ENCODE measurements around the gene CACNG4. TPM values are rescaled to one million over a fixed set of nuclear protein-coding genes. Genes with fewer than 3 reads are reported as not detected.

CACNG4 gene
- 2.3 and 2.4 TPM in 2 replicates for total RNA-seq (2014; rRNA removed; shearing (Covaris generic))

DNA sequence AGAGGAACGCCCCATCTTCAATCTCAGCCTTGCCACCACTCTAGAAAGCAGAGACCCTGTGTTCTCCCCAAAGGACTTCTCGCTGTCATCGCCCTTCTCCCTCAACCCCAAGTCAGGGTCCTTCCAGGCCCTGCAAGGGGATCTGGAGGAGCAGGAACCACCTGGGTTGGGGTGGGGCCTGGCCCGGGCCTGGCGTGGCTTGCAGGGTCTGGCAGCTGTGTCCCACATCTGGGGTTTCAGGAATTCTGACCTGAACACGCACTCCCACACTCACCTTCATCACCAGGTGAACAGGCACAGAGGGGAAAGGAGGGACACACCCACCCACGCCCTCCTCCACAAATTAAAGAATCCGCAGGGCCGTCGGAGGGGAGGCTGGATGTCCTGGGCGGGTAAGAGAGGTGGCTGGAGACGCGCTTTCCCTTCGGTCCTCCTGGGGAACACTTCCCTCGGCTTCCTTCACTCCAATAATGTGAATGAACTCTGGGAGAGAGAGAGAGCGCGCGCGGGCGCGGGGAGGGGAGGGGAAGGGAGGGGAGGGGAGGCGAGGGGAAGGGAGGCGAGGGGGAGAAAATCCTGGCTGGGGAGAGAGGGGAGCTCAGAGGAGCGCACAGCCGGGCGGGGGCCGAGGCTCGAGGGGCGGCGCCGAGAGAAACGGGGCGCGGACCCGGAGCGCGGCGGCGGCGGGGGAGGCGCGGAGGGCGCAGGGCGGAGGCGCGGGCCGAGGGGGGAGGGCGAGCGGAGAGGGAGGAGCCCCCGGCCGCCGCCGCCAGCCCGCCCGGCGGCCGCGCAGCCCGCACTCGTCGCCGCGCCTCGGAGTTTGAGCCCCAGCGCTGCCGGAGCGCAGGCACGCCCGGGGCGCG, at the start of gene CACNG4:
TSS of gene CACNG4 (plus strand) at position 799 of the 863 bp plus-strand sequence. CDS start 205 bp downstream, outside the sequence.
- DNase-seq (ENCODE audit: low spot score) = no peak

DNA sequence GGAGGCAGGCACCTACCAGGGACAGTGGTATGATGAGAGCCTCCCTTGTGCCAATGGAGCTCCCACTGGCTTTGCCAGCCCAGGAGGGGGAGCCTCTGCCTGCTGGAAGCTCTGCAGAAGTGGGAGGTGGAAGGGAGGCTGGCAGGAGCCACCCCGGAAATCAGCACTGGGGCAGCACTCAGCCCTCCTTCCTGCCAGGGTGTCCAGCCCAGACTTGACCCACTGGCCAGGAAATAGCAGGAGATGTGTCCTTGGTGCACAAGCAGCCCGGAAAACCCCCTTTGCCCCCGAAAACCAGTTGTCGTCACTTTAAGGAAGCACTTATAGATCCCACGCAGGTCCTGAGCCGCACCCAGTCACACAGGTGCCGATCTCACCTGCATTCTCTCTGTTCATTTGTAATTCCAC, 49.3 kb upstream of the CACNG4 start:
- peak; percentile 50 for DNase-seq (ENCODE audit: low spot score)

DNA sequence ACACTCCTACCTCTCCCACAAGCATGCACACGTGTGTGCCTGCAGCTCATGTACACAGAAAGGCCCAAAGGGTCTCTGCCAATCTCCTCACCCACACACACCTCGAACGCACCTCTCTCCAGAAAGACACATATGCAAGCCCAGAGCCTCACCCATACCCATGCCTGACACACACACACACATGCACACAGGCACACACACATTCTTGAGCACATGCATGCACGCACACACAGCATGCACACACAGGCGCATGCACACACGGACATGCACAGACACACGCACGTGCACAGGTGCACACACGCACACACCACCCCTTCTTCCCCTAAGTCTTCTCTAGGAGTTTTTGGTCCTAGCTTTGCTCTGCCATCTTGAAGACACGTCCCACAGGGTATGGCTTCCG, 48.7 kb upstream of the CACNG4 start:
- DNase-seq (ENCODE audit: low spot score) = no peak

DNA sequence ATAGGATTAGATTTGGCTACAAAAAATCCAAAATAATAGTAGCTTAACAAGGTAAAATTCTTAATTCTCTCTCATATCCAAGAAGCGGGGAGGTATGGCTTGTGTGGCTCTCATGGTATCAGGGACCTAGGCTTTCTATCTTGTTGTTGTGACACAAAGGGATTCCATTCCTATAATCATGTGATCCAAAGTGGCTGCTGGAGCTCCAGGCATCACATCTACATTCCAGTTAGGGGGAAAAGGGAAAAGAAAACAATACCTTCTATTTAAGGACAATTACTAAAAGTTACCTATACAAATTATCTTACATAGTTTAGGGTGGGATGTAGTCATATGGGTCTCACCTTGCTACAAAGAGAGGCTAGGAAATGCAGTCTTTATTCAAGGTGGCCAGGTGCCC, 47.6 kb upstream of the CACNG4 start:
- no peak for DNase-seq (ENCODE audit: low spot score)

DNA sequence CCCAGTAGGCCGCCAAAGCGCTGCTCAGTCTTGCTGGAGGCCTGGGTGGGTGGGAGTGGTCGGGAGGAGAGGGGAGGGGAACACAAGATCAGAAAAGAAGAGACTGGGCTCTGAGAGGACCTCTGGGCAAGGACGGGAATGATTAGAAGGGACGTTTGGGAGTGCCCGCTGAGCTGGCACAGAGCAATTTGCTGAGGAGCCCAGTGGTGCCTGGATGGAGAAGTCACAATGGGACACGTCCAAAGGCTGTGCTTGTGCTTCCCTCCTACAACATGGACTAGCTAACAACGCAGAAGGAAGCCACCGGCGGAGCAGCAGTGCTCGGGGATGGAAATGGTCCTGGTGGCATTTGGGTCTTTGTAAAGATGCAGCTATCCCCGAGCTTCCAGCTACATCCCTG, 45.6 kb upstream of the CACNG4 start:
- no peak for DNase-seq (ENCODE audit: low spot score)

DNA sequence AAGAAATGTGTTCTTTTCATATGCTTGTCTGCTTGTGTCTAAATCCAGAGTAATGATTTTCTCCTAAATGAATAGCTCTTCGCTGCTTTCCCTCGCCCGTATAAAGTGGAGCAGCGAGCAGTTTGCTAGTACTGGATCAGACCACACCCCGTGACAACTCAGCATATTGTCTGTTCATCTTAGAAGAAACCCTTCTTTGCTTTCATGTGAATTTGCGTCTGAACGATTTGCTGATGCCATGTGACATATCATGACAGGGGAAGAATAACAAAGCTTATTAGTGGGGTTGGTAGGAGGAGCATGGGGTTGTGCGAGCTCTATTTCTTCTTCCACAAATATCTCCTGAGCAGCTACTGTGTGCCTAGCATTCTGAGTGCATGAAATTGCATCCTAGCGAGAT, 44.1 kb upstream of the CACNG4 start:
- no peak for DNase-seq (ENCODE audit: low spot score)

DNA sequence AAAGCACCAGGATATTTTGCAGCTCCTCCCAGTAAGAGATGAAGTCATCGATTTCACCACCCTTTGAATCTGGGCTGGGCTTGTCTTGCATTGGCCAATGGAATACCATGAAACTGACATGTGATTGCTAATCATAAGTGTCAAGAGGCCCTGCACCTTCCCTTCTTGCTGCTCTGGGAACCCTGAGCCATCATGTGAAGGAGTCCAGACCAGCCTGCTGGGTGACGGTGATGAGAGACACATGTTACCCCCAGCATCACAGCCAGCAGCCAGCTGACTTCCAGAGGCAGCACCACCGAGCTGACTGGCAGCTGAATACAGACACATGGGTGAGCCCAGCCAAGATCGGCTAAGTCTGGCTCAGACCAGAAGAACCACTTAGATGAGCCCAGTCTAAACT, 43.6 kb upstream of the CACNG4 start:
- no peak for DNase-seq (ENCODE audit: low spot score)

DNA sequence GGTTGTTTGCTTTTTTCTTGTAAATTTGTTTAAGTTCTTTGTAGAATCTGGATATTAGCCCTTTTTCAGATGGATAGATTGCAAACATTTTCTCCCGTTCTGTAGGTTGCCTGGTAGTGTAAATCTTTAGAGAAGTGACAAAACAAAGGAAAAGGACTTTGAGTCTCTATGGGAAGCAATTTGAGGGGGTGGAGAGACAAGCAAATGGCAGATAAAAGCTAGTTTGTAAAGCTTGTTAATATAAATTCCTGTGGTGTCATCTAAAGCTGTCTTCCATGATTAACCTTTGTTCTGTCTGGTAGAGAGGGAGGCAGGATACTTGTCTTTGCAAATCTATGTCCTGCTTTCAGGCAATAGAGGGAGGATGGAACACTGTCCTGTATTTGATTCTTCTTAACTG, 40.6 kb upstream of the CACNG4 start:
- no peak for DNase-seq (ENCODE audit: low spot score)

DNA sequence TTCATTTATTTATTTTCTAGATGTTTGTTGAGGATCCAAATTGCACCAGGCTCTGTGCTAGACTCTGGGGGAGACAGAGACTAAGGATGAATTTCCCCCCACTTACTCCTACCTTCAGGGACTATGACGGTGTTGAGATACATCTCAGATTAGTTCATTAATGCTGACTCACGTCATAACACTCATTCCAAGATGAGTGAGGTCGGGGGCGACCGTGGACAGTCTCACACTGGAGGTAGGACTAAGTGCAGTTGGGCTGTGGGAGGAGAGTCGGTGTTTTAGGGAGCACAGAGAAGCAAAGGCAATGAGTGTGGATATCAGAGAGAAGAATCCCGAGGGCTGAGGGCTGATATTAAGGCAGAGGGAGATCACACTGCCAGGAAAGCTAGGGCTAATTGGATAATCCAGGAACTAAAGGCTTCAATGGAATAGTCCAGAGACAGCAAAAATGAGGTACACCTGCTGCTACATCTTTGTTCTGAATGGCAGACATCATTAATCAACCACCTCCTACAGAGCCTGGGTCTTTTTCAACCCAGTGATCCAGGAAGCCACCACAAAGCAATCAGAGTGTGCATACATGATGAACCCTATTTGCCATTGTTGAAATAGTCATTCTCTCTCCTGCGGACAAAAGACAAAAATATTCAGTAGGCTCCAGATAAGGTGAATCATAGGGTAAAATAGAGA, 38.6 kb upstream of the CACNG4 start:
- DNase-seq (ENCODE audit: low spot score) = no peak

DNA sequence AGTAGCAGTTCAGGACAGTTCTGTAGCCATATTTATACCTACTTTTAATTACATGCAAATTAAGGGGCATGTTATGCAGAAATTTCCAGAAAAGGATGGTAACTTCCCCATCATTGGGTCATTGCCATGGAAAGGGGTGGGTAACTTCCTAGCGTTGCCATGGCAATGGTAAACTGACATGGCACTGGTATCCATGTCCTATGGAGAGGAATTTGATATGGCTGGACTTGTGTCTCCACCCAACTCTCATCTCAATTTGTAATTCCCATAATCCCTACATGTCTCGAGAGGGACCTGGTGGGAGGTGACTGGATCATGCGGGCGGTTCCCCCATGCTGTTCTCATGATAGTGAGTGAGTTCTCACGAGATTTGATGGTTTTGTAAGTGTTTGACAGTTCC, 35.6 kb upstream of the CACNG4 start:
- DNase-seq (ENCODE audit: low spot score) = no peak

DNA sequence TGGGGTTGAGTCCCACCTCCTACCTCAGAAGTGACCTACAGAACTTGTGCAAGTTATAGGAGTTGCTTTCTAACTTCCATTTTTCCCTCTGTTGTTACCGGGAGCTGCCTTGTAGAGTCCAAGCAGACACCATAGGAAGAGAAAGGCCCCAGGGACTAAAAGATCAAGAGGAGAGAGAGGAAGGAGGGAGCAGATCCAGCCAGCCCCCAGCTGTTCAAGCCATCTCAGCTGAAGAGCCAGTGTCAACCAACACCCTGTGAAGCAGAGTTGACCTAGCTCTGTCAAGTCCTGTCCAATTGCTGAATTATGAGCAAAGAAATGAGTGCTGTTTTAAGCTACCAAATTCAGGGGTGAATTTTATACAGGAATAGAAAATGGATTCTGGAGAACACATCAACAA, 34.9 kb upstream of the CACNG4 start:
- DNase-seq (ENCODE audit: low spot score) = no peak

DNA sequence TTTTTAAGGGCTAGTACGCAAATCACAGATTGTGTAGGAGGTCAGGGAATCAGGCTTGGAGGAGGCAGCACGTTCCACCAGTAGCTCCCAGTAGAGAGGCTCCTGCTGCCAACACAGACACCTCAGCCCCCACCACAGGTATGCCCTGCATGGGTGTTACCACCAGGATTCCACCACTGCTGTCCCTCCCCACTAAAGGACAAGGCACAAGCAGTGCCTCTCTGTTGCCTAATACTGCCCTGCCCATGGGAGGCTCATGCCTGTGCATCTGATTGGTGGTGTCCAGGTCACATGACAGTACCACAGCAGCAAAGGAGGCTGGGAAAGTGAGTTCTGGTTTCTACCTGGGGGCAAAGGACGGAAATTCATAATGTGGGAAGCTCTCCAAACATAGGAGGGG, 33.6 kb upstream of the CACNG4 start:
- DNase-seq (ENCODE audit: low spot score) = no peak

DNA sequence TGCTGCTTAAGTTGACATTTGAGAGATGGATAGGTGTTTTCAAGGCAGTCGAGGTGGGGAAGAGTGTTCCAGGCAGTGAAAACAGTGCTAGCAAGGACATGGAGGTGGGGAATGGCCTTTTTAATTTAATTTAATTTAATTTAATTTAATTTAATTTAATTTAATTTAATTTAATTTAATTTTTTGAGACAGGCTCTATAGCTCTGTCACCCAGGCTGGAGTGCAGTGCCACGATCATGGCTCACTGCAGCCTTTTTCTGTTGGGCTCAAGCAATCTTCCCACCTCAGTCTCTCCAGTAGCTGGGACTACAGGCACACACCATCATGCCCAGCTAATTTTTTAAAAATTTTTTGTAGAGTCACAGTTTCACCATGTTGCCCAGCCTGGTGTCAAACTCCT, 32.2 kb upstream of the CACNG4 start:
- DNase-seq (ENCODE audit: low spot score) = no peak

DNA sequence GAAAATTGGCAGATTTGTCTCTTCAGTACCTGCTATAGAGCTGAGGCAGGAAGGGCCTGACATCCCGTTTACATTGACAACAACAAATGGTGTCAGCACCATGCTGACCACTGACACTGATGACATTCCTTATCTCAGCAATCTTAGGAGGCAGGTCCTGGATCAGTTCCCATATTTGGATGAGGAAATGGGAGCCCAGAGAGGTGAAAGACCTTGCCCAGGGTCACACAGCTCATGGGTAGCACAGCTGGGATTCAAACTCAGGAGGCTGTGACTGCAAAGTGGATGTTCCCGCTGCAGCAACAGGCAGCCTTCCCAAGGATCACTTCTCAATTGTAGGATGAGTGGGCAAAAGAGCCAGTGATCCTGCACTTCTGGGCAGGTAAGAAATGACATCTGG, 30.5 kb upstream of the CACNG4 start:
- DNase-seq (ENCODE audit: low spot score) = no peak

DNA sequence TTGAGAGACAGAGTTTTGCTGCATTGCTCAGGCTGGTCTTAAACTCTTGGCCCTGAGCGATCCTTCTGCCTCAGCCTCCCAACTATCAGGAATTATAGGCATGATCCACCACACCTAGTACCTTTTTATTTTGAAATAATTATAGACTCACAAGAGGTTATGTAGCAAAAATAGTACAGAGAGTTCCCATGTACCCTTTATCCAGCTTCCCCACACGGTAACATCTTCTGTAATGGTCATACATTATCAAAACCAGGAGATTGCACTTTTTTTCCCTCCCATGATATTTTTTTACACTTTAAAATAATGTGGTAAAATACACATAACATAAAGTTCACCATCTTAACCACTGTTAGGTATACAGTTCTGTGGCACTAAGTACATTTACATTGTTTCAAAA, 28.8 kb upstream of the CACNG4 start:
- DNase-seq (ENCODE audit: low spot score) = no peak

DNA sequence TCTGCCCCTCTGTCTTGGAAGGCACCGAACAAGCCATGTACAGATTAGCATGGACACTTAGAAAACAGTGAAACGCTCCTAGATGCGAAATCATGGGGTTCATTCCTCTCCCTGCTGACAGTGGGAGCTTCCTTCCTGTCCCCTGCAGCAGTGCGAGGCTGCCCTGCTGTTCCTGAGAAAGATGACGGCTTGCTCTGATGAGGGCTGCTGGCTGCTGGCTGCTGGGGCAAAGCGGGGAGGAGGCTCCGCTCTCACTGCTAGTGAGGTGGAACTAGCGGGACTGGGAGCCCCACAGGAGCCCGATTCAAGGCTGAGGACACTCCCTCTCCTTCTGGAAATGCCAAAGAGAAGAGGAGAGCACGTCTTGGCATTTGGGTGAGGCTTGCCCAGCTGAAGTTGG, 25.9 kb upstream of the CACNG4 start:
- no peak for DNase-seq (ENCODE audit: low spot score)

DNA sequence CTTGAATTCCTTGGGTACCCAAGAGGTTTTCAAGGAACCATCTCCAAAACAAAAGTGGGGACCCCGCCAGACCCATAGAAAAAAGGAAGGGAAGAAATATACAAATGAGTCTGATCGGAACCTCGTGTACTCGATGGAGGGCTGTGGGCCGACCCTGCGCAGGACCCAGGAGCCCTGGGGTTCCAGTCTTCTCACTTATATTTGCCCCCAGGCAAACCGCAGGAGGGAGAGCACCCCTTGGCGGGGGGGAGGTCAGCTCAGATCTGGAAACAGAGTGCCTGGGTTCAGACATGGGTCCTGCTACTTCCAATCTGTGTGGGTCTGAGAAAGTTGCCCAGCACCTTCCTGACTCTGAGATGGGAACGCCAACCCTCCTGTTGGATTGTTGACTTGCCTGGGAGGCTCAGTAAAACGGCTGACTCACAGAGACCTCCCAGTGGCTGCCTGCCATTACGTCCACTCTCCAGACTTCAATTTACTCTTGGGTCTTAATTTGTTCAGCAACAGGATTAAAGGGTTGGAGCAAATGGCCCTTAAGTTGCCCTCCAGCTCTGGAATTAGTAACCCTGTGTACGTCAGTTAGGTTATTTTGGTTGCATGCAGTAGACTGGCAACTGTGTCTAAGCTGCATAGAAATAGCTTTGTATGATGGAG, 24.9 kb upstream of the CACNG4 start:
- DNase-seq (ENCODE audit: low spot score) = no peak

DNA sequence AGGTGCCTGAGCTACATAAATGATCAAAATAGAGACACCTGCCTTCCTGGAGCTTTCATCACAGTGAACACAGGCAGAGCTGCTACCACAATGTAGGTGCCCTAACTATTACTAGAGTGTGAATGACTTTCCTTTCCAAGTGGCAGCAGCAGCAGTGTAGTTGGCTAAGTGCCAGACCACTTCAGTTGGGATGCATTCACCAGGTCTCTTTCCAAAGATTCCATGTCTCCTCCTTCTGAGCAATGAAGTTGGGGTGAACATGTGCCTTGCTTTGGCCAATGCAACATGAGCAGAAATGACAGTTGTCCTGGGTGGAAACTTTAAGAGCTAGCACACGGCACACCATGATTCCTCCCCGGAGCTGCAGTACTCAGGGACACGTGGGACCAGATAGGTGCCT, 23.3 kb upstream of the CACNG4 start:
- DNase-seq (ENCODE audit: low spot score) = no peak

DNA sequence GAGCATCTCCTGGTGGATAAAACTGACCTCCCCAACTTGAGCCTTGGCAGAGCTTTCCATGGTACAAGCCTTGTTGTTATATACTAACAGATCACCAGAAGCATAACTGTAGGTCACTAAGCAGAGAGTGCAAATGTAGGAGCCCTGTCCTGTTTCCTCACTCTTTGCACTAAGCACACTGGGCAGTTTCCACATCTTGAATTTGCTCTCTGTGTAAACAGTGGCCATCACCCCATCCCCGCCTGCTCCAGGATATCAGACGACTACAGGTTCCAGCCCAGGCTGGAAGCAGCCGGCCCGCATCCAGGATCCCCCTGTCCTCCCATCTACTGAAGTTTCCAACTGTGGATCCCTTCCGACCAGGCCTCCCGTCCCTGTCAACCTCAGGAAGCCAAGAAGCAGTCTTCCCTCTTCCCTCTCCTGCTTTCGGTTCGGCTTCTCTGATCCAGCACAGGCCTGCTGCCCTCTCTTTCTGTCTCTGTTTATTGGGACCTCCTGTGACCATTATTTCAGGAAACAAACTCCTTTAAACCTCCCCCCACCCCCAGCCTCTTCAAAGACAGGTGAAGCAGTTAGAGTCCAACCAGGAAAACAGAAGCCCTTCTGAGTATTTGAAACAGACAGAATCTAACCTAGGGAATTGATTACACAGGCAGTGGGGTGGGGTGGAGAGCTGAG, 22.6 kb upstream of the CACNG4 start:
- DNase-seq (ENCODE audit: low spot score) = no peak

DNA sequence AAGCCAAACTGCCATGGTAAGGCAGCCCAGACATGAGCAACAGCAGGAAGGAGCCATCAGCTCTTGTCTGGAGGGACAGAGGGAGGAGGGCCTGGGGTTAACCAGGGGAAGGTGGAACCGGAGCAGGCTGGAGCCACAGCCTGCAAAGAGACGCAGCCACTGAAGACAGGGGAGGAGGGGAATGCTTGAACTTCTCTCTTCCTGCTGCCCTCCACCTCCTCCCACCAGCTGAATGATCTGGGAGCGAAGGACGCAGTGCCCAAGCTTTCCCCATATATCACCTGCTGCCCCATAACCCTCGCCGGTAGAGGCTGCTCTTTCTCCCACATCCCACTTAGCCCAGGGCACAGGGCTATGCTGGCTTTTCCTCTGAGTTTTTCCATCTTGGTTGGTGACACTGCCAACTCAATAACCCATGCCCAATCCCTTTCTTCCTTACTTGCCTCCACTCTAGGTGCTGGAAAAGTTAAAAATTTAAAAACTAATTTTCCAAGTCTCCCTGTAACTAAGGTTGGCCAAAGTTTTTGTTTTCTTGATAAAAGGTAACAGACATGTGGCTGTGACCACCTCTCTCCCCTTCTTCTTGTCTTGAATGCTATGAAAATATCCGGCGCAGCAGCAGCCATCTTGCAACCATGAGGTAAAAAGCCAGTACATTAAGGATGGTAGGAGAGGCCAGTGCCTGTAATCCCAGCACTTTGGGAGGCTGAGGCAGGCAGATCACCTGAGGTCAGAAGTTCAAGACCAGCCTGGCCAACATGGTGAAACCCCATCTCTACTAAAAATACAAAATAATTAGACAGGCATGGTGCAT, 21.8 kb upstream of the CACNG4 start:
- DNase-seq (ENCODE audit: low spot score) = no peak

DNA sequence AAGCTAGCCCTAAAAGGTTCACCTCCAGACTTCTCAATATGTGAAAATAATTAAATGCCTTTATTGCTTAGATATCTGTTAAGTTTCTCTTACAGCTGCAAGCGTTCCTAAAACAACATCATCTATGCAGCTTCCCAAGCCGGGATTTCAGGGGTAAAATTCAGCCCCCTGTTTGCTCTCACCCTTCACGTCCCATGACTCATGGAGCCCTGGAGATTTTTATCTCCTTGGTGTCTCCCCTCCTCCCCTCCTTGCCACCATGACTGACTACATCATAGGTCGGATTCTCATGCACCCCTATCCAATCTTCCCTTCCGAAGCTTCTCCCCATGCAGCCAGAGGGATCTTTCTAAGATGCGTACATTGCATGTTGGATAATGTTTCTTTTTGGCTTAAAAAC, 21.0 kb upstream of the CACNG4 start:
- DNase-seq (ENCODE audit: low spot score) = no peak

Data from H4 (cell line).